EH (cell line): ENCODE results near the gene LOXL4.

Experiments
- DNase-seq: peaks from one replicate; pipeline ENCODE4 v3.0.0-alpha.2; 2015; ENCODE audit warnings: low read depth

The LOXL4 gene

DNA sequence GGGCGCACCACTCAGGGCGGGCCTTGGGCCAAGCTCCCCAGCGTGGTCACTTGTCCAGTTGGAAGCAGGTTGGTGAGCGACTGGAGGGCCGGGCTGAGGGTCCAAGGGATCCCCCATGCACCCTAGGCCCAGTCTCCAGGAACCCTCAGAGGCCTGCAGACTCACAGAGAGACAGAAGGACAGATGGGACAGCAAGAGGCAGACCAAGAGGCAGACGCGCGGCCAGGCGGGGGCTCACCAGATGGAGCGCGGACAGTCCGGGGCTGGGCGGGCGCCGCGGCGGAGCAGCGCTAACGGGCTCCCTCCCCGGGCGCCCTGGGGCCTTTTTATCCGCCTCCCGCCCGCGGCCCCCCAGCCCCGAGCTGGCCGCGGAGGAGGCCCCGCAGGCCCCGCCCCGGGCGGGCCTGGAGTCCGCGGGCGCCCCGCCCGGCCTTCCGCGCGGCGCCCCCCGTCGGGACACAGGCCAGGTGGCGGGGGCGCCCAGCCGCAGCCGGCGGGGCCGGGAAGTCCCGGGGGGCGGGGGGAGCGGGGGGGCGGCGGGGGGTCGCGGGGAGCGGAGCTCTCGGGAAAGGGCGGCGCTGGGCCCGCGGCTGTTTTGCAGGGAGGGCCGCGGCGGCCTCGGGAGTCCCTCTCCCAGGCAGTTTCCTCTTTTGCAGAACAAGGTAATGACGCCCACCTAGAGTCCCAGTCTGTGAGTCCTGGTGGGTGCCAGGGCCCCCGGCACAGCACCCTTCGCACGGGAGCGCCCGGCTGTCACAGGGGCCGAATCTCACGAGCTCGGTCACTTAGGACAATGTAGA, at the start of gene LOXL4:
LOXL4 (minus strand) TSS at position 301 of the 800 bp plus-strand sequence. CDS start 5,175 bp downstream, outside the sequence.
- DNase-seq, result peak; percentile 50

DNA sequence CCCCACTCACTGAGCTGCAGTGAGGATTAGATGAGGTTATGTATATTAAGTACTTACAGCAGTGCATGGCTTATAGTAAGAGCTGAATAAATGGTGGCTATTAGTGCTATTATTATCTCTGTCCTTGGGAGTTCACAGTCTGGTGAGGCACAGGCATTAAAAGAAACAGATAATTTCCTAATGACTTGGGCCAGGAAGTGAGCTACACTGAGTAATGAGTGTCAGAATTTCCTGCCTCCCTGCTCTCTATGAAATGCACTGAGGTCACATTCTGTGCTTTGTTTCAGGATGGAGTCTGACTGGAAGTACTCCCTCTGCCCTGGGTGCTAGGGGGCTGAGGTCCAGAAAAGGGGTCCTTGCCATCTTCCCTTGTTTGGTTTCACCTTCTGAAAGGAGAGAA, 48.7 kb upstream of the LOXL4 start:
- DNase-seq, result peak; percentile 87

DNA sequence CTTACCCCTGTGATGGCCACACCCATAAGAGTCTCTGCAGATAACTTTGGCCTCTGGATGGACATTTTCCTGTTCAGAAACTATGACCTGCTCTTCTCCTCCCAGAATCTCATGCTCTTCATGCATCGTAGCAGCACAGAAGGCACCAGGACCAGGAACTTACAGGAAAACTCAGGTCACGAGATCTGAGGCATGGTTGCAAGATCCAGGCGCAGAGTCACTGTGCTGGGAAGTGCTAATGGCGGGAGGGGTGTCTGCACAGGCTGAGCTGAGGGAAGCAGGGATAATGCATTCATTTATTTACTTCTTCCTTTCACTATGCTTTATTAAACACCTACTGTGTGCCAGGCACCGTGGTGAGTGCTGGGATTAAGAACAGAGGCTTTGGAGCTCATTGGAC, 48.2 kb upstream of the LOXL4 start:
- no peak for DNase-seq

DNA sequence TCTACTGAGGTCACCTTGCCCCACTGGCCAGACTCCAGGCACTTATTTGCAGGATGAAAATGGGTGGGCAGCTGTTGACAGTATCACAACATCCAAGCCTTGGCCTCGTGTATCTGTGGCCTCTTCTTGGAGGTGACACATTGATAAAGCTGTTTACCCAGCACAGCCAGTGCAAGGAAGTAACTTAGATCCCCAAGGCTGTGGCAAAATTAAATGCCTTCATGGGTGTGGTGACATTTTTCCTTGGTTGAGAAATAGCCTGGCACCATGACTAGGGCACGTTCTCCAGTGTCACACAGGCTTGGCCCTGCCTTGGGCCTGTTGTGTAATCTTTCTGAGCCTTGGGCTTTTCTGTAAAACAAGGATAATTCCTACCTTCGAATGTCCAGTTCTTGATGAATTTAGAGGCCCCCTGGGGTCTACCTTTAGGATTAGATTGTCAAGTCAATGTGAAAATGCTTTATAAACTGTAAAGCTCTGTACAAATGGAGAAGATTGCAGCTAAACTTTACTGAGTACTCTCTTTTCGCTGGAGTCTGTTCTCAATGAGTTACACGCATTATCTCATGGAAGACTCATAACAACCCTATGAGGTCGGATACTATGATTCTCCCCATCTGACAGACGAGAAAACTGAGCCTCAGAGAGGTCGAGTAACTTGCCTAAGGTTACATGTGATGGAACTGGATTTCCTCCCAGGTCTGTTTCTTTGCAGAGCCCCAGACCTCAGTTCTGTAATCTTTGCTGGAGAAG, 46.7 kb upstream of the LOXL4 start:
- DNase-seq, result peak; percentile 67

DNA sequence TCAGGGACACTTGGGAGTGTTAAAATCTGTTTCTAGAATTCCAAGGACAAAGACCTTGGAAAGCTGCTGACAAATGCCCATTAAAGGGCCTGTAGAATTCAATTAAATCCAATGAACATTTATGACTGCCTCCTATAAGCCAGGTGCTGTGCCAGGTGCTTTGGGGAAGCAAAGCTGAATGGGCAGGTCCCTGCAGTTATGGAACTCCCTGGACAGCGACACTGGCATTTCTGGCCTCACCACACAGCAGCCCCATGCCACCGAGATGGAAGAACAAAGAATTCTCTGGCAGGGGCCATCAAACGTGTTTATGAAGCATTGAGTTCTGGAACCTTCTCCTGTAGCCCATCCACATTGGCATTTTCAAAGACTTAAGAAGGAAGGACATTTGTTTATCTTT, 45.6 kb upstream of the LOXL4 start:
- no peak for DNase-seq

DNA sequence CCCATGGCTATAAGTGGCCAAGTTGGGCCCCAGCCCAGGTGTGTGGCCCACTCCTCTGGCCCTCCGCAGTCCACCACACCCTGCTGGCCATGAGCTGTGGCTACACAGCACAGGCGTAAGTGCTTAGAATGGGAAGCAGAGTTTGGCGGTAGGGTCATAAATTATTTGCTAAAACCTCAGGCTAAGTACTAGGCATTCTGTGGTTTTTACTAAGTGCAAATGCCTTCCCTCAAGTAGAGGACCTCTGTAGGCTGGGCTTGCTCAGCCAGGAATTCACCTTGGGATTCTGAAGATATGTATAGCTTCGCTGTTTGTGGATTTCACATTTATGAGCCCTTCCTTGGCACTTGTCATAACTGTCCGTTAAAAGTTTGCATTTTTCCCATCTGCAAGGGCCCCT, 44.8 kb upstream of the LOXL4 start:
- DNase-seq, result peak; percentile 32

DNA sequence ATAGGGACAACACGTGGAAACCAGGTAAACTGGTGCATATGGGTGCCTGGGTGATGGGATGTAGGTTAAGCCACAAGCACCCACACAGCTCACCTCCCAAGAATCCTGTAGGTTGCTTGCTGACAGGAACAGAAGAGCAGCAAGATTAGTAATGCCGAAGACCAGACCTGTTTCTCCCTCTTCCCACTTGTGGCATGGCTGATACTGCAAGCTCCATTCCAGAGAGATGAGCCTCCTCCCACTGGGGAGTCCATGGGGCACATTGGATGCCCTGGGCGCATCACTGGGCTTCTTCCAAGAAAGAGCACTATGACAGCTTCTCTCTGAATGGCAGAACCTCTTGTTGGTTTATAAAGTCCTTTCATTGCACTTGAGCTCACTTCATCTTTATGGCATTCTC, 44.4 kb upstream of the LOXL4 start:
- DNase-seq, result peak; percentile 49

DNA sequence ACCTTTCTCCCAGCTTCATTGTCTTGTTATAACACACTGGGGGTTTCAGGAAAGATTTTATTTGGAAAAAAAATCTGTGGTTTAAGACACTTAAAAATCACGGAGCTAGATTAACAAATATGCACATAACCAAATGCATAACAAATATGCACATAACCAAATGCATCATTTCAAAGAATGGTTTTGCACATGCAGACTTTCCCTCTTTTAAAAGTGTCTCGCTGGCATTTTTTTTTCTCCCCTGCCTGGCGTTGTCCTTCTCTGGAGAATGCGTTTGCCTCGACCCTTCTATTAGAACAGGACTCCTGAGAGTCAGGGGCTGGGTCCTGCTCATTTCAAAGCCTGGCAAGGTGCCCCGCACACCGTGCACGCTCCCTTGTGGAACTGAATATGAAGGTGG, 42.7 kb upstream of the LOXL4 start:
- DNase-seq, result no peak

DNA sequence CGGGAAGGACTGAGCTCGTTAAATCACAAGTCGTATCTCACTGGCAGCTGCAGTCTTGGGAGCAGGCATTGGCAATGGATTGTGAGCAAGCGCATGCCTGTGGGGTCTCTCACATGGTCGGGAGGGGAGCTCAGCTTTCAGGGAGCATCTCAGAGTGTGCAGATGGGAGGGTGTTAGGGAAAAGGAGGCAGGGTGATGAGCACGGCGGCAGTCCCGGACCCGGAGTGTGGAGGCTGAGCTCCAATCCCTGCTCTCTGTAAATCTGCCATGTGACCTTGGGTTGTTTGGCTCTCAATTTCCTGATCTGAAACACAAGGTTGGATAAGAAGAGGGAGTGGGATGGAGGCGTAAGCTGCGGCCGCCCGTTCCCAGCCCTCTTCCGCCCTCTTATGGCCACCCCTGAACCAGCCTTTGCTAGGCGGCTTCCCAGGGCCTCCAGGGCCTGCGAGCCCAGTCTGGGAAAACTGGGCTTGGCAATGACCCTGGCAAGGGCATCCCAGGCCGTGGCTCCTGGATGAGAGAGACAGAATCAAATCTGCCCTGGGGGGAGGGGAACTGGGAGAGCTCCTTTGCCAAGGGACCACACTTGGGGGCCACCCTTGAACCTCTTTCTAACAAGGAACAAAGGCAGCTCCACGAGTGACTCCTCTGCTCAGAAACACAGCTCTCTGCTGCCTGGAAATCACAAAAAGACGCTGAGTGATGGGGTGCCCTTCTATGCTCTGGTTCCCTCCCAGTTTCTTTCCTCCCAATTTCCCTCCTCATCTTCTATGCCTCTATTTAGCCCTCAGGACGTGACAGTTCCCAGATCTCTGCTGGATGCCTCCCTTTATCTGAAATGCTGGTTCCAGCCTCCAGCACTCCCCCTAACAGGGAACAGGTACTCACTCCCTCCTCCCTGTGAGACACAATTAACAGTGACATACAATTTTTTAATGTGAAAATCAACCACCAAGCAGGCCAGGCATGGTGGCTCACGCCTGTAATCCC, 41.7 kb upstream of the LOXL4 start:
- peak; percentile 87 for DNase-seq

DNA sequence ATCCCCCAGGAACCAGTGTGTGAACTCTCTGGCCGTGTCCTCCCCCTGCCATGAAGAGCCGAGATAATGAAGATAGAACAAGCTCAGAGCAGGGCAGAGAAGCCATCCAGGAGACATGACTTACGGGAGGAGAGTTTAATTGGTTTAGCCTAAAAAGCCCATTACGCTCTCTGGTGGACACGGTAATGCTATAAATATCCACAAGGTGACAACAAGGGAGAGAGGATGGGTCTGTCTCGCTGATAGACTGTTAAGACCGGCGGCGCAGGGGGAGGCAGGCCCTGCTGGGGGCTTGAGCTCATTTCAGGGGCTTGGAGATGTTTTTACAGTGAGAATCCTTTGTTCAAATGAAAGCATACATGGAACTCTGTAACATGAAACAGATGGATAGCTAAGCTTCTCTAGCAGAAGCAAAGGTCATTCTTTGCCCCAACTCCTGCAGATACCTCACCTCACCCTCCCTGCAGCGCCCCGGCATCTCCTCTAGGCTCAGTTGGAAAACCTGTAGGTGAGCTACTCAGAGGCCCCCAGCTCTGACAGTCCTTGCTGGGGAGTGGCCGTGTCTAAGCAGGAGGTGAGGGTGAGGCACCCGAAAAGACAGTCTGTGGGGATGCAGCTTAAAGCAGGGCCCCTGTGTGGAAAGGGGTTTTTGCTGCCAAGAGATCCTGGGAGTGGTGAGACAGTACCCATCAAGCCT, 40.8 kb upstream of the LOXL4 start:
- DNase-seq, result no peak

DNA sequence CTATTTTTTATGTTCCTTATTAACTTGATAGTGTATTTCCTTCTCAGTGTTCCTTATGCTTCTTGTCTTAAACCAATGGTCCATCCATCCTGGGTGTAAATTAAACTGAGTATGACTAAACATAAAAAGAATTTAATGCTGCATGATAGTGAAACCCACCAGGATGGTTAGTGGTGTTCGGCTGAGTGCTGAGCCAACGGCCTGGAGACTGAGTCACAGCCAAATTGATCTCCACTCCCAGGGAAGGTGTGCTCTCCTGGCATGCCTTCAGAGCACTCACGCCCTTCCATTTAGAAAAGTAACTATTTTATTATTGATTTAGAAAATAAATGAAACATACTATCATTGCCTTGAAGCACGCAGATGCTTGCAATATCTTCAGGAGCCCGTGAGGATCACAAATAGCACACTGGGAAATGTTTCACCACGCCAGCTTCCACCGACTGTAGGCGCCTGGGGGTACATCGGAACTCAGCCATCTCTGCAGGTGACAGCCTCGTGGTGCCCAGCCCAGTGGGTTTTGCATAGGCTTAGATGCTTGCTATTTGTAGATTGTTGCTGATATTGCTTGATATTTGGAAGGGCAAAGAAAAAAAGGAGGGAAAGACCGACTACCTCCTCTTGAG, 40.0 kb upstream of the LOXL4 start:
- peak; percentile 40 for DNase-seq

DNA sequence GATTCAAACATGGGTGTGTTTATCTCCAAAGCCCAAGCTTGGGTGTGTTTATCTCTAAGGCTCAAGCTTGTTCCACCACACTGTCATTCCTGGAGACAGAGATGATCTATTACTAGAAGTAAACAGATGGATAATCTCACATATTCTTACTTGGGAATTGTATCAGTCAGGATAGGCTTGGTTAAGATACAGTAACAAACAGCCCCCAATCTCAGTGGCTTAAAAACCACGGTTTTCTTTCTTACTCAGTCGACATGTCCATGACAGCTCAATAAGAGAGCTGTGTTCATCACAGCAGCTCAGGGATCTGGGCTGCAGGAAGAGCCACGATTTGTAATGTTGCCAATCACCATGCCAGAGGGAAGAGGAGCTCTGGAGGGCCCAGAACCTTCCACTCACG, 38.5 kb upstream of the LOXL4 start:
- no peak for DNase-seq

DNA sequence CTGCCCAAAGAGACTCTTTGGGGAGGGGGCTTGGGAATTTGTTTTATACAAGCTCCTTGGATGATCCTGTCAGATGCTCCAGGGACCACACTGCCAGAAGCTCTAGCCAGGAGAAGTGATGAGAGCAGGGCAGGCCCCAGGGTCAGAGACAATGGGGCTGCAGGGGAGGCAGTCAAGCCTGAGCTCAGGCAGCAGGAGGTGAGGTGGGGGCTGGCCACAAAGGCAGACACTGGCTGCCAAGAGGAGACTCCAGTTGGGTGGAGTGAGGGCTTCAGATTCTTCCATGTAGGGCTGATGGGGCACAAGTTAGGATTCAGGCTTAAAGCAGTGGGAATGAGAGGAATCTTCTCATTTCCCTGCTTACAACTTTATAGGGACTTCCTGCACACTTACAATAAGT, 35.6 kb upstream of the LOXL4 start:
- DNase-seq, result no peak

DNA sequence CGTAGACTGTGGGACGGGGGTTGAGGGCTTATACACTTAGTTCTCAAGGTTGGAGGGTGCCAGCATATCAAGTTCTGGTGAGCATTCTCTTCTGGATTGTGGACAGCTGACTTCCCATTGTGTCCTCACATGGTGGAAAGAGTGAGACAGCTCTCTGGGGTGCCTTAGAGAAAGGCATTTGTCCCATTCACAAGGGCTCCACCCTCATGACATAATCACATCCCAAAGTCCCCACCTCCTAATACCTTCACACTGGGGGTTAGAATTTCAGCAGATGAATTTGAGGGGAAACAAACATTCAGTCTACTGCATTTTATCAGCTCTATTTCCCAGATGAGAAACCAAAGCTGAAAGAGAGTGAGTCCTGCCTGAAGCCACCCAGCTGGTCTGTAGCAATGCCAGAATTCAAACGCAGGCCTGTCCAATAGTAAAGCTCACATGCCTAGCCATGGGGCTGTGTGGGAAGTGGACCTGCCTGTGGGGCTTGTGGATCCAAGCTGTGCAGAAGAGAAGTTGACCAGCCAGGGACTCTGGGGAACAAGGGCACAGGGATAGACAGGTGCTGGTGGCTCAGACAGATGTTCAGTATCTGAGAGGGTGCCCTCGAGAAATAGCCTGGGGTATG, 34.9 kb upstream of the LOXL4 start:
- DNase-seq, result peak; percentile 10

DNA sequence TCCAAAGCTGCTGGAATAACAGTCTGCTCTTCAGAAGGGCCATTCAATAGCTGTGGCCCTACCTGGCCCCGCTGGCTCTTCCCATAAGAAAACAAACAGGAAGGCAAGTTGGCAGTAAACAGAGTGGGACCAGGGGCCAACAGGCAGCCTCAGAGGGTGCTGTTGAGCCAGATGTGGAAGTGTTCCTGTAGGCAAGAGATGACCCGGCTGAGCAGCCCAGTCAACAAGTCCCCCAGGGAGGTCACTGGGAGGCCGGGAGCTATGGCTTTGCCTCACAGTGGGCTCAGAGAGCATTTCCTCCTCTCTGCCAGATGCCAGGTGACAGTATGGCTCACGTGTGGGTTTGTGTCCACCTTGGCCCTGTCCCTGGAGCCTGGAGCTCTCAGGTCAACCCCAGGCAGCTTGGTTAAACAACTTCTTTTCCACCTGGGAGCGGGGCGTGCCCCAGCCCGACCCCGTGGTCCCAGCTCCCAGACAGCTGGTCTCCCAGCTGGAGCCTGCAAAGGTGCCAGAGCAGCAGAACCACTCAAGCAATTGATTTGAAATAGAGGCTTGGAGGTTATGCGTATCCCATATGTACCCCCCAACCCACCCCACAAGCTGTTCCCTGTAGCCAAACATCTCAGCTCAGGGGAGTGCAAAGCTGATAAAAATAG, 33.8 kb upstream of the LOXL4 start:
- no peak for DNase-seq

DNA sequence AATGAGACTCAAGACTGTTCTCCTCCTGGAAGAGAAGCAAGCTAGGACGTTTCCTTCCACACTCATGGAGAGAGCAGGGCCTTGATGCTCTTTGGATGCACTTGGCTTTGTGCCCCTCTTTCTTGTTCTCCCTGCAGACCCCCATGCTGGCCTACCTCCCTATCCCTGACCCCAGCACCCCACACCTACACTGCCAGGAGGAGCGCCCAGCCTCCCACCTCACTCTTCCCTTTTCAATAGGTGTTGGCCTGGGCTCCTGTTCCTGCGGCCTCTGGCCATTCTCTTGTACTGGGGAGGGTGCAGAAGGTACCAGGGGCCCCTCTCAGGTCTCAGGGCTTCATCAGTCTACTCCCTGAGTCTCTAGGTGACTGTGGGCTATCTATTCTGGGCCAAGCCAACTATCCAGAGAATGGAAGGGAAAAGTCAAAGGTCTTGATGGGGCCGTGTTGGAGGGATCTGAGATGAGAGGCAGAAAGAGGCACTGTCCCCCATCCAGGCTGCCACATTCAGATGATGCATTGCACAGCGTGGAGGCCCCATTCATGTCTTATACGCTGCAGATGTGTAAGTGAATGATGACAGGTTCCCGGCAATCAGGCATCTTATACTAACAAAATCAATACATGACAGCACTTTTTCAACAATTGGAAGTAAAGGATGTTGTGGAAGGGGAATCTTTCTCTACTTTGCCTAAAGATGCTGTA, 32.7 kb upstream of the LOXL4 start:
- DNase-seq, result no peak

DNA sequence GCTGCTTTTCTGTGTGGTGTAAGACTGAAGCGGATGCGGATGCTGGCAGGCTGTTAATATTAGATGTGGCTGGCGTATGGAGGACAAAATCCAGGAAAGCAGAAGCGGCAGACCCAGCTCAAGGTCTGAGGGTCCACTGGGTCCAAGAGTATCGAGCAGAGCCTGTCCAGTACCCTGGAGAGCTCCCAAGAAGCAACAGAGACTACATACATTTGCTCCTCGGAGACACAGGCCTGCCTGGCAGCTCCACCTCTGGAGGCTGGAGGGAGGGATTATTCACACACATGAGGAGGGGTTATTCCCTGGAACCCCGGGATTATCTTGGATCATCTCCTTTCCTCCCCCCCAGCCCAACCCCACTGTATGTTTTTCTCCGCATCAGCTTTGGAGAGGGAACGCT, 31.3 kb upstream of the LOXL4 start:
- DNase-seq, result peak; percentile 51

DNA sequence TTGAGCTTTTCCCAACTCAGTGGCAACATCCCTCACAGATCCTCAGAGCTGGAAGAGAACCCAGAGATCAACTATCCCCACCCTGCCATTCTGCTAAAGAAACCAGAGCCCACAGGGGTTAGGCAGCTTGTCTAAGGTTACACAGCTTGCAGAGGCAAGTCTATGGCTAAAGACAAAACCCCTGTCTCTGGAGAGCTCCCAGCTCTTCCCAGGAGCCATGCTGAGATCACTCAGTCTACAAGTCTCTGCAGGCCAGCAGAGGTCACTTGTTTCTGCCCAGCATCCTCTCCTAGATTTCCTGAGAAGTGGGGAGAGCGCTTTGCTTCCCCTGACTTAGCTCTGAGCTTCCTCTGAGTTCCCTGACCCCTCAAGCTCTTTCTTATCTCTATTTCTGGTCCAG, 28.5 kb upstream of the LOXL4 start:
- DNase-seq, result peak; percentile 38

DNA sequence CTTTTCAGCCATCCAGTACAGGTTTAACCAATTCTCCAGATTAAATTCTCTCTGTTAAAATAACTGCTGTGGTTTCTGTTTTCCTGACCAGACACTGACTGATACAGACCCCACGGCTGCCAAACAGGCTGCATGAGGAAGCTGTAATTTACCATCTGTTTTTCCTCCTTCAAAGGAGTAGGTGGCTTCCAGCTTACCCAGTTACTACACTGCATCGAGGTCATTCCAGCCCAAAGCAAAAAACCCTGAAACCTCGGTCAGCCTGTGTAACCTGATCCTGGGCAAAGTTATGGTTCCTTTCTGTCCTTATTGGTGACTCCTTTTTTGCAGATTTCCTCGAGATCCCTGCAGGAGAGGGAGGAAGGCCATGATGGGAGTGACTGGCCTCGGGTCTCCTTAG, 27.9 kb upstream of the LOXL4 start:
- DNase-seq, result peak; percentile 57

DNA sequence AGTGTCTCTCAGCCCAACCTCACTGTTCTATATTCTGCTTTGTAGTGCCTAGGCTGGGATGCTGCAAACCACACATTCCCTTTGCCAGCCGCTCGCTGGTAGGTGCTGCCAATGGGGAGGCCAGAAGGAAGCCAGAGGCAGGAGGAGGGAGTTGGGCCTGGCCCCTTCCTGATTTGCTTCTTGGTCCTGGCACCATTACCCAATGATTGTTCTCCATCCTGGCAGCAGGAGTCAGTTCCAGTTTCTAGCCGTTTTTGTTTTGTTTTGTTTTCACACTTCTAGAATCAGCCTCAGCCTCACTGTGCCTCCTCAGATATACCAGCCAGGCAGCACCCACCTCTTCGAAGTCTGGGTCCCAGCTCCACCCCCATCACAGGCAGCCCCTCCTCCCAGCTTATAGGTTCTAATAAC, 27.4 kb upstream of the LOXL4 start:
- no peak for DNase-seq
